H9 (cell line): Measurements from ENCODE around the gene ELMOD2. TPM values are rescaled to one million over a fixed set of nuclear protein-coding genes. Genes with fewer than 3 reads are reported as not detected.

Experiments
- DNase-seq: peaks from one replicate; pipeline ENCODE4 v3.0.0-alpha.2; 2017
- H2AFZ ChIP-seq: one replicate; pipeline ENCODE4 v1.6.1; 2013; ENCODE audit warnings: mild to moderate bottlenecking, low read length, control low read depth, moderate library complexity
- H2AK5ac ChIP-seq: 2 replicates; pipeline ENCODE4 v1.6.1; 2013; ENCODE audit warnings: low read length, control low read depth, mixed read lengths; ENCODE audit not compliant: insufficient read length
- H2BK120ac ChIP-seq: one replicate; pipeline ENCODE4 v1.6.1; 2013; ENCODE audit warnings: low read depth, mild to moderate bottlenecking, low read length, control low read depth, inconsistent platforms; ENCODE audit not compliant: poor library complexity, severe bottlenecking
- H2BK12ac ChIP-seq: 2 replicates; pipeline ENCODE4 v1.6.1; 2013; ENCODE audit warnings: low read length, control low read depth, mixed read lengths, low read depth; ENCODE audit not compliant: insufficient read length
- H2BK15ac ChIP-seq: 2 replicates; pipeline ENCODE4 v1.6.1; 2013; ENCODE audit warnings: low read depth, low read length, control low read depth
- H2BK20ac ChIP-seq: one replicate; pipeline ENCODE4 v1.6.1; 2013; ENCODE audit warnings: low read depth, mild to moderate bottlenecking, low read length, control low read depth, inconsistent platforms; ENCODE audit not compliant: poor library complexity, severe bottlenecking
- H2BK5ac ChIP-seq: 2 replicates; pipeline ENCODE4 v1.6.1; 2013; ENCODE audit warnings: low read length, control low read depth, mixed read lengths; ENCODE audit not compliant: insufficient read length
- H3K14ac ChIP-seq: 2 replicates; pipeline ENCODE4 v1.6.1; 2013; ENCODE audit warnings: low read length, control low read depth; ENCODE audit not compliant: insufficient read depth
- H3K18ac ChIP-seq: 2 replicates; pipeline ENCODE4 v1.6.1; 2013; ENCODE audit warnings: low read depth, mild to moderate bottlenecking, mixed read lengths, low read length, control low read depth; ENCODE audit not compliant: insufficient read length
- H3K23ac ChIP-seq: 2 replicates; pipeline ENCODE4 v1.6.1; 2013; ENCODE audit warnings: low read length, control low read depth, mixed read lengths, low read depth; ENCODE audit not compliant: insufficient read length
- H3K23me2 ChIP-seq: 2 replicates; pipeline ENCODE4 v1.6.1; 2013; ENCODE audit warnings: low read depth, mild to moderate bottlenecking, mixed read lengths, low read length, control low read depth; ENCODE audit not compliant: insufficient read length, poor library complexity, severe bottlenecking
- H3K27ac ChIP-seq: 2 replicates; pipeline ENCODE4 v1.5.1; 2013; ENCODE audit warnings: low read length, control low read depth, mixed read lengths, low read depth; ENCODE audit not compliant: insufficient read length
- H3K27me3 ChIP-seq: 2 replicates; pipeline ENCODE4 v1.6.1; 2013; ENCODE audit warnings: low read length, control low read depth, inconsistent platforms; ENCODE audit not compliant: insufficient read depth
- H3K4ac ChIP-seq: 2 replicates; pipeline ENCODE4 v1.6.1; 2013; ENCODE audit warnings: low read depth, mild to moderate bottlenecking, control low read depth, inconsistent platforms, low read length, moderate library complexity
- H3K4me1 ChIP-seq: 2 replicates; pipeline ENCODE4 v1.6.1; 2013; ENCODE audit warnings: low read length, control low read depth, inconsistent platforms; ENCODE audit not compliant: insufficient read depth
- H3K4me2 ChIP-seq: 2 replicates; pipeline ENCODE4 v1.6.1; 2013; ENCODE audit warnings: low read length, control low read depth, mixed read lengths; ENCODE audit not compliant: insufficient read length, insufficient read depth
- H3K56ac ChIP-seq: 2 replicates; pipeline ENCODE4 v1.6.1; 2013; ENCODE audit warnings: low read depth, mild to moderate bottlenecking, mixed read lengths, low read length, control low read depth; ENCODE audit not compliant: insufficient read length
- H3K79me1 ChIP-seq: 2 replicates; pipeline ENCODE4 v1.6.1; 2013; ENCODE audit warnings: low read depth, mild to moderate bottlenecking, moderate library complexity, low read length, control low read depth, inconsistent platforms; ENCODE audit not compliant: insufficient read depth, poor library complexity, severe bottlenecking
- H3K79me2 ChIP-seq: 2 replicates; pipeline ENCODE4 v1.6.1; 2013; ENCODE audit warnings: low read length, control low read depth, inconsistent platforms; ENCODE audit not compliant: insufficient read depth
- H3K9ac ChIP-seq: 2 replicates; pipeline ENCODE4 v1.6.1; 2013; ENCODE audit warnings: low read length, control low read depth, mixed read lengths; ENCODE audit not compliant: insufficient read length; ENCODE audit errors: extremely low read depth
- H3K9me3 ChIP-seq: one replicate; pipeline ENCODE4 v1.6.1; 2013; ENCODE audit warnings: low read depth, low read length, inconsistent platforms; ENCODE audit not compliant: control insufficient read depth
- H3T11ph ChIP-seq: one replicate; pipeline ENCODE4 v1.6.1; 2013; ENCODE audit warnings: mild to moderate bottlenecking, low read length, control low read depth, inconsistent platforms
- H4K20me1 ChIP-seq: one replicate; pipeline ENCODE4 v1.6.1; 2013; ENCODE audit not compliant: control insufficient read depth, insufficient read length, insufficient read depth
- H4K5ac ChIP-seq: 2 replicates; pipeline ENCODE4 v1.6.1; 2013; ENCODE audit warnings: low read depth, mild to moderate bottlenecking, mixed read lengths, low read length, control low read depth; ENCODE audit not compliant: insufficient read length
- H4K8ac ChIP-seq: replicated peaks from 2 replicates; pipeline ENCODE4 v1.6.1; 2013; ENCODE audit warnings: low read length, control low read depth, mixed read lengths, low read depth; ENCODE audit not compliant: insufficient read length
- H4K91ac ChIP-seq: 2 replicates; pipeline ENCODE4 v1.6.1; 2013; ENCODE audit warnings: low read depth, mild to moderate bottlenecking, moderate library complexity, mixed read lengths, low read length, control low read depth; ENCODE audit not compliant: insufficient read length
- H3K27ac Mint-ChIP-seq, 3 experiments: 2 replicates in 2 of 3; 3 replicates in 1 of 3; pipeline ENCODE4 v1.8.0; 2020 to 2021; ENCODE audit warnings: mixed read lengths in 3 of 3, mild to moderate bottlenecking in 1 of 3, moderate library complexity in 1 of 3
- H3K27me3 Mint-ChIP-seq: 2 replicates; pipeline ENCODE4 v1.8.0; 2021; ENCODE audit warnings: low read depth, mild to moderate bottlenecking, moderate library complexity, mixed read lengths
- H3K36me3 Mint-ChIP-seq, 3 experiments: 2 replicates in 2 of 3; 3 replicates in 1 of 3; pipeline ENCODE4 v1.8.0; 2020 to 2021; ENCODE audit warnings: low read depth in 3 of 3, mixed read lengths in 3 of 3; ENCODE audit not compliant: insufficient read depth in 1 of 3
- H3K4me1 Mint-ChIP-seq, 2 experiments: 2 replicates each; pipeline ENCODE4 v1.8.0; 2020; ENCODE audit warnings: mixed read lengths in 2 of 2
- H3K4me3 Mint-ChIP-seq, 2 experiments: 2 replicates in 1 of 2; 3 replicates in 1 of 2; pipeline ENCODE4 v1.8.0; 2020 to 2021; ENCODE audit warnings: mild to moderate bottlenecking in 2 of 2, mixed read lengths in 2 of 2, moderate library complexity in 1 of 2
- H3K9me3 Mint-ChIP-seq, 2 experiments: 2 replicates in 1 of 2; 3 replicates in 1 of 2; pipeline ENCODE4 v1.8.0; 2020; ENCODE audit warnings: mild to moderate bottlenecking in 2 of 2, mixed read lengths in 2 of 2, moderate library complexity in 1 of 2
- CTCF ChIP-seq: fragments of 200-600 bp; sonication (generic); conservative IDR thresholded peaks from 3 replicates; pipeline ENCODE4 v1.8.0; 2021; ENCODE audit warnings: antibody characterized with exemption, mild to moderate bottlenecking
- WGBS: extraction: QIAGEN DNeasy Blood & Tissue Kit; methylation state at CpG from one replicate; pipeline ENCODE4 v1.1.7; 2013; ENCODE audit warnings: missing lambda C conversion rate, low lambda C conversion rate, mixed read lengths; ENCODE audit not compliant: insufficient read length; ENCODE audit errors: extremely low coverage; 5-methylcytosine and 5-hydroxymethylcytosine counted together
- total RNA-seq: library from RNA; stranded (reverse); gene quantifications from 2 replicates; pipeline ENCODE4 v1.2.1, GENCODE V29; 2021

Gene ELMOD2
- total RNA-seq, 1 experiment from 2014 or later: 26.3 TPM

- Histone ChIP-seq H2BK120ac (no peak overlapping the region), H3K79me2 (no peaks in the 10 kb centered on the region), H3K23ac (no peak overlapping the region), H2BK20ac (no peak overlapping the region), H2BK15ac (no peak overlapping the region; the same call in 1 of the 2 replicates), H3K27ac (no peak overlapping the region), H4K20me1 (no peaks in the 10 kb centered on the region), H3K4me2 (no peak overlapping the region), H4K91ac (no peak overlapping the region), H3K23me2 (no peaks in the 10 kb centered on the region), H3K9me3 (no peaks in the 10 kb centered on the region), H4K5ac (no peak overlapping the region), H3K14ac (no peak overlapping the region), H4K8ac (no peak overlapping the region), H3K9ac (no peak overlapping the region), H3K27me3 (no peaks in the 10 kb centered on the region), H3K56ac (no peak overlapping the region), H3K4me1 (no peaks in the 10 kb centered on the region), H2AK5ac (no peak overlapping the region), H3K4ac (no peak overlapping the region), H2BK12ac (no peak overlapping the region), H2BK5ac (no peak overlapping the region), H3T11ph (no peak overlapping the region), H2AFZ (no peak overlapping the region), H3K18ac (no peak overlapping the region), H3K79me1 (no peaks in the 10 kb centered on the region)
- Mint-ChIP-seq H3K27me3 (peaks cover 5% of the 10 kb centered on the region; the same call in 1 of the 2 replicates), H3K4me3 (no peak overlapping the region), H3K36me3 (no peaks in the 10 kb centered on the region), H3K27ac (no peak overlapping the region), H3K9me3 (no peaks in the 10 kb centered on the region), H3K4me1 (no peaks in the 10 kb centered on the region; a peak in 1 of 4 replicates)
- DNase-seq: no peak
- TF ChIP-seq CTCF: no peak
- no CpG with 5 or more reads among the region's 27 CpGs for WGBS
These were observed 55.3 kb downstream of the ELMOD2 start for GRCh38 chr4:140579278-140579677.
